Retinal pigment epithelial cell (primary cell): ENCODE results near the gene AMIGO2.

Experiments
- DNase-seq: peaks from one replicate; pipeline ENCODE4 v3.0.0-alpha.2; 2010; ENCODE audit warnings: low read depth
- H3K4me3 ChIP-seq: 2 replicates; pipeline ENCODE4 v1.5.1; 2011; ENCODE audit warnings: mild to moderate bottlenecking, low read length, control low read depth, moderate library complexity
- CTCF ChIP-seq: conservative IDR thresholded peaks from 2 replicates; pipeline ENCODE4 v1.5.1; 2011; ENCODE audit warnings: low read depth, low read length, control low read depth, inconsistent platforms

The AMIGO2 gene

GRCh38 chr12:47080725-47081502 lies 1.2 kb upstream of the AMIGO2 start:
- peak; percentile 67 for DNase-seq
- H3K4me3 ChIP-seq = peak overlapping the region; percentile 74
- no peak for TF ChIP-seq CTCF

GRCh38 chr12:47079981-47080724 lies 394 bp upstream of the AMIGO2 start:
- DNase-seq = no peak
- H3K4me3 ChIP-seq = peak overlapping the region; percentile 74
- TF ChIP-seq CTCF = no peak

- TF ChIP-seq CTCF = no peak
- peak overlapping the region; percentile 74 for H3K4me3 ChIP-seq
- no peak for DNase-seq
Measured at GRCh38 chr12:47078733-47079467, 859 bp downstream of the AMIGO2 start.

- H3K4me3 ChIP-seq = peak overlapping the region; percentile 74
- no peak for TF ChIP-seq CTCF
- DNase-seq = no peak
Measured at GRCh38 chr12:47078086-47078395, 1.7 kb downstream of the AMIGO2 start.

GRCh38 chr12:47077206-47078085 lies 2.3 kb downstream of the AMIGO2 start:
- H3K4me3 ChIP-seq = peak overlapping the region; percentile 74

More at GRCh38 chr12:47077206-47078085, 2.3 kb downstream of the AMIGO2 start:
- no peak for TF ChIP-seq CTCF
- DNase-seq = no peak
